Mucosa of descending colon (tissue), 3 donors: ENCODE data around the gene SCG3. TPM values are rescaled to one million over a fixed set of nuclear protein-coding genes. Genes with fewer than 3 reads are reported as not detected.
A peak's percentile ranks its signal among the peaks of the same experiment; 100 is the strongest.

Source experiments
- ATAC-seq: fragments of 200-7000 bp; cut with Tn5 transposase; one replicate; pipeline ENCODE4 v1.9.1; 2020; ENCODE audit warnings: mild to moderate bottlenecking, moderate library complexity
- DNase-seq, 3 donors: peaks; one replicate each; pipeline ENCODE4 v3.0.0-alpha.2; 2020
- H3K36me3 ChIP-seq: fragments of 200-600 bp; one replicate; pipeline ENCODE4 v1.8.0; 2021; ENCODE audit warnings: low read depth, mild to moderate bottlenecking
- H3K4me1 ChIP-seq: fragments of 200-600 bp; one replicate; pipeline ENCODE4 v1.8.0; 2021; ENCODE audit warnings: low read depth, mild to moderate bottlenecking
- H3K4me3 ChIP-seq: fragments of 200-600 bp; one replicate; pipeline ENCODE4 v1.8.0; 2021; ENCODE audit warnings: mild to moderate bottlenecking
- H3K9me3 ChIP-seq: fragments of 200-600 bp; one replicate; pipeline ENCODE4 v1.8.0; 2021; ENCODE audit warnings: mild to moderate bottlenecking
- intact Hi-C, 2 donors: fragments of 100-400 bp; cut with DNase I in 1 of 2; cut with micrococcal nuclease in 1 of 2; formaldehyde crosslinking; loops; one replicate each; pipeline versions ENCODE4 v1.11.0 to v1.11.1; 2022; cut with DNase I, micrococcal nuclease
- total RNA-seq, 3 donors: library from RNA; stranded (reverse); fragmentation: NEBNext Ultra II Directional in 2 of 3; extraction: Animal tissue kit (Norgen Biotek cat#: 25700) in 2 of 3; gene quantifications; one replicate each; pipeline versions ENCODE4 v1.2.1 to v1.2.4, GENCODE V29; 2021 to 2023
- TF ChIP-seq, protein P1 (sequence below): fragments of 200-600 bp; IDR thresholded peaks from one replicate; pipeline ENCODE4 v1.8.0; 2022; ENCODE audit warnings: antibody characterized with exemption, mild to moderate bottlenecking
- donor health status: DM: no; HTN: no; CAD: no; lungs with moderate emphysema.
- donor health status: DM: no; HTN: no; CAD: no.
- donor health status: DM: no; HTN: yes; CAD: no.

The SCG3 gene
- total RNA-seq, 3 donors from 2014 or later = 0.78 to 3.3 (median 0.89) TPM

DNA sequence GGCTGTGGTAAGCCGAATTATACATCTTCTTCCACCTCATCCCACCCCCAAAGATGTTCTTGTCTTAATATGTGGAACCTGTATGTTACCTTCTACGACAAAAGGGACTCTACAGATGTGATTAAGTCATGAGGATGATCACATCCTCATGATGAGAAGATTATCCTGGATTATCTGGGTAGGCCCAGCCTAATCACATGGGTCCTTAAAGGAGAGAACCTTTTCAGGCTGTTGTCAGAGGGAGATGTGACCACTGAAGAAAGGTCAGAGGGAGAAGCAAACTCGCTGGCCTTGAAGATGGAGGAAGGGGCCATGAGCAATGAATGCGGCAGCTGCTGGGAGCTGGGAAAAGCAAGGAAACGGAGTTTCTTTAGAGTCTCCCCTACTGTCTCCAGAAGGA lies 12.9 kb upstream of the SCG3 start:
- H3K36me3 ChIP-seq = no peaks in the 10 kb centered on the region
- H3K4me3 ChIP-seq = no peak overlapping the region
- TF ChIP-seq, protein P1, sequence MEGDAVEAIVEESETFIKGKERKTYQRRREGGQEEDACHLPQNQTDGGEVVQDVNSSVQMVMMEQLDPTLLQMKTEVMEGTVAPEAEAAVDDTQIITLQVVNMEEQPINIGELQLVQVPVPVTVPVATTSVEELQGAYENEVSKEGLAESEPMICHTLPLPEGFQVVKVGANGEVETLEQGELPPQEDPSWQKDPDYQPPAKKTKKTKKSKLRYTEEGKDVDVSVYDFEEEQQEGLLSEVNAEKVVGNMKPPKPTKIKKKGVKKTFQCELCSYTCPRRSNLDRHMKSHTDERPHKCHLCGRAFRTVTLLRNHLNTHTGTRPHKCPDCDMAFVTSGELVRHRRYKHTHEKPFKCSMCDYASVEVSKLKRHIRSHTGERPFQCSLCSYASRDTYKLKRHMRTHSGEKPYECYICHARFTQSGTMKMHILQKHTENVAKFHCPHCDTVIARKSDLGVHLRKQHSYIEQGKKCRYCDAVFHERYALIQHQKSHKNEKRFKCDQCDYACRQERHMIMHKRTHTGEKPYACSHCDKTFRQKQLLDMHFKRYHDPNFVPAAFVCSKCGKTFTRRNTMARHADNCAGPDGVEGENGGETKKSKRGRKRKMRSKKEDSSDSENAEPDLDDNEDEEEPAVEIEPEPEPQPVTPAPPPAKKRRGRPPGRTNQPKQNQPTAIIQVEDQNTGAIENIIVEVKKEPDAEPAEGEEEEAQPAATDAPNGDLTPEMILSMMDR = no peak
- no peak for DNase-seq
- intact Hi-C loops = no loop called here
- no peaks in the 10 kb centered on the region for H3K9me3 ChIP-seq
- ATAC-seq = no peak
- no peaks in the 10 kb centered on the region for H3K4me1 ChIP-seq

DNA sequence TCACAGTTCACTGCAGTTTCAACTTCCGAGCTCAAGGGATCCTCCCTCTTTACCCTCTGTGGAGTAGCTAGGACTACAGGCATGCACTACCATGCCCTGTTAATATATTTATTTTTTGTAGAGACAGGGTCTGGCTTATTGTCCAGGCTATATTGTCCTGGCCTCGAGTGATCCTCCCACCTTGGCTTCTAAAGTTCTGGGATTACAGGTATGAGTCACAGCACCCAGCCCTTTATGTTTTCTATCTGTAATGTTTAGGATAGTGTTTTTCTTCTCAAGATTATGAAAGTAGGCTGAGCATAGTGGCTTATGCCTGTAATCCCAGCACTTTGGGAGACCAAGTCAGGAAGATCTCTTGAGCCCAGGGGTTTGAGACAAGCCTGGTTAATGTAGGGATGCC lies 11.9 kb upstream of the SCG3 start:
- no peak for ATAC-seq
- no peak for DNase-seq
- Histone ChIP-seq H3K9me3 (no peaks in the 10 kb centered on the region), H3K4me3 (no peak overlapping the region), H3K4me1 (no peaks in the 10 kb centered on the region), H3K36me3 (no peaks in the 10 kb centered on the region)
- TF ChIP-seq, protein P1 = no peak
- intact Hi-C loops = no loop called here

DNA sequence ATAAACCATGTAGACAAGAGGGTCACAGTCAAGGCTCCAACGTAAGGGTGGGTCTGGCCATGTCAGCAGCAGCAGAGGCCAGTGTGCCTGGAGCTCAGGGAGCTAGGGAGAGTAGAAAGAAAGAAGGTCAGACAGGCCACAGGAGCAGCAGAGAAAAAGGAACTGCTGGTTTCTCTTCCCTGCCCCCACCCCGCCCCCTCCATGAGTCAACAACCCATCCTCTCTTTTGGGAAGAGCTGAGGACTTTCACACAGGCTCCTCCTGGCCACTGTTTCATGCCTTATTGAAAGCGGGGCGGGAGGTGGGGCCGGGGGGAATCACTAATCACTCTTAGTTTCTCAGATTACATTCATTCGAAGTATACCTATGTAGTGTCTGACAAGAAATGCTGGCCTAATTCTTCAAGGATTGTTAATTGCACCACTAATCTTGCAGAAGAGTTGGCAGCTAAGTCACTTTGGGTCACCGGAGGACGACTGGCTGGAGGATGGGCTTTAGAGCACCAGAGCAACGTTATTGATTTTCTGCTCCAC lies 9.1 kb upstream of the SCG3 start:
- ATAC-seq = no peak
- intact Hi-C loops = no loop called here

DNA sequence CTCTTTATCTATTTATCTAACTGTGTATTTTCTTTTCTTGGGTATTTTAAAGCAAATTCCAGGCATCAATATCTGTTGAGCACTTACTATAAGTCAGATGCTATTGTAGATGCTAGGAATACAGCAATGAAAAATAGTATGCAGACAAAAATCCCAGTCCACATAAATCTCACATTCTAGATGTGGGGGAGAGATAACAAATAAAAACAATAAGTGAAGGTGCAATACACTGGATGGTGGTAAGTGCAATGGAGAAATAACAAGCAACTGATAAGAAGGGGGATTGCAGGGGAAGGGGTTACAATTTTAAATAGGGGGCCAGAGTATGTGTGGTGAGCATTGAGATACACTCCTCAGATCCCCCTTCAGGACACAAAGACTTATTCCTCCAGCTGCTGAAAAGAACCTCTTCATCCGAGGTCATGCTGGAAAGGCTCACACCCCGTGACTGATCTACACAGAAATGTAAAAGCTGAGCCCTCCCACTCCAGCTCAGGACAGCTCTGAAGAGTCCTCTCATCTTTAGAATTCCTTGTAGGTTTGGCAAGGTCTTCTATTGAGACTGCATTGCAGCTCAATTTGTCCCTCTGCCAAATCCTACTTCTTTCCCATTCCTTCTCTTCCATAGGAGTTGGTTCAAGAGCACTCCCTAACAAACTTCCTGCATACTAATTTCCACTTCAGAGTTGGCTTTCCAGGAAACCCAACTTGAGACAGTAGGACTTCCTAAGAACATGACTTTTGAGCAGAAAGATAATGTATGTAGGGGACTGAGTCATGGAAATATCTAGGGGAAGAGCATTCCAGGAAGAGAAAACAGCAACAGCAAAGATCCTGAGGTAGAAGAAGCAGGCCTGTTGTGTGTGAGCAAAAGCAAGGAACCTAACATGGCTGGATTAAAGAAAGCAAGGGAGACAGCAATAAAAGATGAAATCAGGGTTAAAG lies 8.1 kb upstream of the SCG3 start:
- Histone ChIP-seq H3K4me1 (no peaks in the 10 kb centered on the region), H3K9me3 (no peaks in the 10 kb centered on the region), H3K4me3 (no peak overlapping the region), H3K36me3 (no peaks in the 10 kb centered on the region)
- DNase-seq (no peak), ATAC-seq (no peak)
- intact Hi-C loops = no loop called here
- TF ChIP-seq, protein P1 = no peak

More for the DNA sequence above, 9.1 kb upstream of the SCG3 start:
- Histone ChIP-seq H3K9me3 (no peaks in the 10 kb centered on the region), H3K4me3 (no peak overlapping the region), H3K36me3 (no peaks in the 10 kb centered on the region), H3K4me1 (no peaks in the 10 kb centered on the region)
- TF ChIP-seq, protein P1 = no peak
- peak in 1 of 3 donors; percentile 15 for DNase-seq

DNA sequence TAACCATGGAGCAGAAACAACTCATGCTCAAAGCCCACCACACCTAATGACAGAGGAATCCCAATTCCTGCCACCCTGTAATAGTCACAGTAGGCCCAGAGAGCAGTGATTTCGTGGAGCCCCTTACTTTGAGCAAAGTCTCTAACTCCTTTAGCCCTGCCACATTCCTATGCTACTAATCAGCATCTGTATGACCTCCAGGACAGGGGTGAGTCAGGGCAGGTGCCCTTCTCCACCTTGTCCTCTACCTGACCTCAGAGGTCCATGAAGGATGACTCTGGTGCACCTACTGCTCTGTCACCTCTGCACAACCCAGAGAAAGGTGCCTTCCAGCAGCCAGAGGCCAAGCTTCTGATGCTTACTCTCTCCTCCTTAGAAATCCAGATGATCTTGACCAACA lies 6.1 kb upstream of the SCG3 start:
- intact Hi-C loops = no loop called here
- DNase-seq = no peak

More for the DNA sequence above, 6.1 kb upstream of the SCG3 start:
- Histone ChIP-seq H3K4me3 (no peak overlapping the region), H3K36me3 (no peaks in the 10 kb centered on the region), H3K9me3 (no peaks in the 10 kb centered on the region), H3K4me1 (no peaks in the 10 kb centered on the region)
- no peak for ATAC-seq
- TF ChIP-seq, protein P1 = no peak
